UCSD-AML1 (cell line): ENCODE data around the gene BBIP1.
A peak's percentile ranks its signal among the peaks of the same experiment; 100 is the strongest.

Experiments
- DNase-seq: peaks from one replicate; lab custom pipeline; 2025; ENCODE audit not compliant: unreplicated experiment; lab: John Stamatoyannopoulos, UW

The BBIP1 gene

DNA sequence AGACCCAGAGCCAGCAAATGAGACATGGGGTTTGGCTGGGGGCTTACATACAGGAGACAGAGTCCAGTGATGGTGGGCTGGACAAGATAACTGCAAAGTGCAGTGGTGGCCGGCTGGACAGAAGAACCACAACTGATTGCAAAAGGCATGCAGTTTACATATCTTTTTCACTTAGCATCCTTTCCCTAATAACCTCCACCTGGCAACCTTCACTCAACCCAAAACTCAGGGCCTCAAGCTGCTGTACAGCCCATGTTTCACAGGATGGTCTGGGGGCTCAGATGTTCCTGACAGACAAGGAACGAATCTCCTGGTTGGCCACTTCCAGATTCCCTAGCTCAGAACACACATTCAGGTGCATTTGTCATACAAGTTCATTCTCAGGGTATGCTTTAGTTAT is 55.0 kb downstream of the BBIP1 start:
- DNase-seq: no peak

DNA sequence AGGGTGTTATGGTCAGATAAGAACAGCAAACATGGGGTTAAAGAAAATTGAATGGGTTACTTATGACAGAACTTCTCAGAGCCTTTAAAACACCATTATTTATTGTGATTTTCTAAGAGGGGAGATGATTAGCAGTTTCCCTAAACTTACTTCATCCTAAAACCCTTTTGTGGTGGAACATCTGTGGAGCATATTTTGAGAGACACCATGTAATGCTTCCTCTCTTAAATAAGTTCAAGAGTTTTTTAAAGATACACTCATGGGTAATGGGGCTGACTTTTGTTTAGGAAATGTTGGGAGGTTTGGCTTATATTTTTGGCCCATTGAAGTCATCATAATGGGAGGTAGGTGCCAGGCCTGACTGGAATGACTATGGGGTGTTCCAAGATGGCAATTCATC is 55.6 kb downstream of the BBIP1 start:
- DNase-seq: no peak

DNA sequence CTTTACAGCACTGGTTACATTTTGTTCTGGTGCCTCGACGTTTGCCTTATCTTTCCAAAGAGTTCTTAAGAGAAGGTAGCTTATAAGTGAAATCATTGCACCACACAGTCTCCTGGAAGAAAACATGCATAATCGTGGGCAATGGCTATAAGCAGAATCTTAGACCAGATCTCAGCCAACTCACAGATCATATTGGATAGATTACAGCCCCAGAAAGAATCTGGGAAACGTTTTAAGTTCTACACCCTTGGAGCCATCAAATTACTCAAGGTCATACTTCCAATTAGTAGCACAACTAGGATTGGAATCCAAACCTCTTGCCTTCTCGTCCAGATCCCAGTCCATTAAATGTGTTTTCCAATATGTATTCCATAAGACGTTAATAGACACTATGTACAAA is 56.0 kb downstream of the BBIP1 start:
- no peak for DNase-seq

DNA sequence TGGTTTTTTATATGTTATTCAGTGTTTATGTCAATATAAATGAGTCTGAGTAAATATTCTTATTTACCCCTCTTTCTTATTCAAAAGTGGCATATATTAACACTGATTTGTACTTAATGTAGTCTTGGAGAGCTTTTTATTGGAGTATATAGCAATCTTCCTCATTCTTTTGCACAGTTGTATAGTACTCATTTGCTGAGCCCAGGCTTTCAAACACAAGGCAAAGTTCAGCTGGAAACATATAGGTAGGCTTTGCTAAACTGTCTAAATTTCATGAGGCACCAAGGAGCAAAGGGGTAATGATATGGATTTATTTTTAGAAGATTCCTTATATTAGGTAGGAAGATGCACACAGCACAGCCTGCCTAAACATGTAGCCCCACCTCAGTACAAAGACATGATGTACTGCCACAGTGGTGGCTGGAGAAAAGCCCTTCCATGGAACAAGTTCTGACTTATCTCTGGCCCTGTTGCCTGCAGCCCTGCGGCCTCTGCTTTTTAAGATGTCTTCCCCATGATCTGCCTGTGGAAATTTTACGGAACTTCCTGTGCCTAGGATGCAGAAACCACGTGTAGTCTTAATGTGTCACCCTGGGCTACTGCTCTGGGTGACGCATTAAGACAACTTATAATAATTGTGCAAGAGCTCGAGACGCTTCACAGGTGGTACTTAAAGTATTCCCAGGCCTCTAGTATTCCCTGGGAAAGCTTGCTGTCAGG is 56.9 kb downstream of the BBIP1 start:
- DNase-seq: no peak

DNA sequence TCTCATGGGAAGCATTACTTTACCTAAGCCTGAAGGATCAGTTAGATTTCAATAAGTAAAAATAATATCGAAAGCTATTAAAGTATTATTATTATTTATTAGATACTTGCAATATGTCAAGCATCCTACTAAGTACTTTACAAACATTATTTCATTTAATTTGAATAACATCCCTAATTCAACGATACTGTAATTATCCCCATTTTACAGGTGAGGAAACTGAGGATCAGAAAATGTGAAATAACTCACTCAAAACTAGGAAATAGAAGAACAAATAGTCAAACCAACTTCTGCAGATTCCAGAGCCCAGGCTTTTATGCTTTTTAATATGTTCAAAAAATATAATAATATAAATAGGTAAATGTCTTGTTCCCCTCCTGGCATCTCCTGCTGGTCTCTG is 57.5 kb downstream of the BBIP1 start:
- DNase-seq: no peak

DNA sequence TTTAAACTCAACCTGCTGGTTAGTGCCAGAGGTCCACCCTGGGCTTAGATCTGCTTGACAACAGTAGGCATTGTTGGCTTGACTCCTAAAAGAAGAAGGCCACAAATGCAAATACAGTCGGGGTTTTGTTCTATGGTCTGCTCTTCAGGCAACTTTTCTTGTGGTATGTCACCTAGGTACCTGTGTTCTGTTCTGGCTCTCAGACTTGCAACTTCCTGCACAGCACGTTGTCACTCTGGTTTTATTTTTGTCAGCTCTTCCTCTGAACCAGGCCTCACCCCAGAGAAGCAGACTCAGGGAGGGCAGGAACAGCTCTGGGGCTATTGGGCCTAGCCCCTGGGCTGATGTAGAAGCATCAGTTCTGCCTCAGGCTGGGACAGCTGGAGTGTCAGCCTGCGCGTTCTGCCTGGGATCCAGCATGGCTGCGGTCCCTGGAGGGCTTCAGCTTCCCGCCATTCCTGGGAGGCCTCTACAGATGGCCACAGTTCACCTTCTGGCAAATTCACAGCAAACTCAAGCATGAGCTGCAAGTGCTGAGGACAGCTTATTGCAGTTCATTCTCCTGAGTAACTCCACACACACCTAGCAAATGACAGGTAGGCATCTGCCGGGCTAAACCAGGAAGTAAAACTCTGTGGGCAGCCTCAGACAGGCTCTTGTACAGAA is 58.3 kb downstream of the BBIP1 start:
- no peak for DNase-seq

- no peak for DNase-seq
Measured at GRCh38 chr10:110859973-110860376, 59.0 kb downstream of the BBIP1 start.

GRCh38 chr10:110859206-110859972 is 59.6 kb downstream of the BBIP1 start:
- DNase-seq: no peak

- no peak for DNase-seq
Measured at GRCh38 chr10:110858297-110858934, 60.6 kb downstream of the BBIP1 start.

DNA sequence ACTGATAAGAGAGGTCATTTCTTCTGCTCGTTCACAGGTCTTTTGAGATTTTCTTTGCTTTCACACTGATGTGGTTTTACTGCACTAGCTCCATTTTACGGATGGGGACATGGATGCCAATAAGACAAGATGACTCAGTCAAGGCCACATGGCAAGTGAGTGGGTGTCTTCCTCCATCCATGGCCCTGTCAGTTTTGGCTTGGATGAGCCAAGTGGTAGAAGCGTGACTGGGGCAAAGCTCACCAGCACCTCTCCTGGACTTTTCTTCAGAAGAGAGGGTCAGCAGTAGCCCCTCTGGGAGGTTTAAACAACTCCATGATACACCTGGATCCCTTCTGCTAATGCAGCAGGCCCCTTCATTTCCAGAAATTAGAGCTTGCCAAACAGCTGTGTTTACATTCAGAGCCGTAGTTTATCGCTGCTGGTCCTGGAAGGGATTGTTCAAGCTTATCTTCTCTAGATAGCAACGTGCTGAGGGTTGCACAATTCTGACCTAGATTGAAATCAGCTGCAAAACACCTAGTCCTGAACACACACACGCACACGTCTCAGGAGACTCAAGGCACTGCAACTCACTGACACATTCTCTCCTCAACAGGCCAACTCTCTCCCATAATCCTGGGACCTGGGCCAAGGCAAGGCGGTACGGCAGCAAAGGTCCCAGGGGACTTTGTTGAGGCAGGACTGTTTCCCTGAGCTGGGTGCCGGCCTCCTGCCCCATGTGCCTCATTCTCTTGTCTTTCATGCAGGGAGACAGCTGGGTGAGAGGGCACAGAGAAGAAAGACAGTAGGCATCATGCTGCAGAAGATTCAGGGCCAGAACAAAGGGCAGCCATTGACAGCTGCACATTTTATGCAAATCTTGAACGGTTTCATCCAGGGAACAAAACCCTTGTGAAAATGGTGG is 61.5 kb downstream of the BBIP1 start:
- no peak for DNase-seq

GRCh38 chr10:110853921-110854605 is 64.9 kb downstream of the BBIP1 start:
- DNase-seq: no peak

DNA sequence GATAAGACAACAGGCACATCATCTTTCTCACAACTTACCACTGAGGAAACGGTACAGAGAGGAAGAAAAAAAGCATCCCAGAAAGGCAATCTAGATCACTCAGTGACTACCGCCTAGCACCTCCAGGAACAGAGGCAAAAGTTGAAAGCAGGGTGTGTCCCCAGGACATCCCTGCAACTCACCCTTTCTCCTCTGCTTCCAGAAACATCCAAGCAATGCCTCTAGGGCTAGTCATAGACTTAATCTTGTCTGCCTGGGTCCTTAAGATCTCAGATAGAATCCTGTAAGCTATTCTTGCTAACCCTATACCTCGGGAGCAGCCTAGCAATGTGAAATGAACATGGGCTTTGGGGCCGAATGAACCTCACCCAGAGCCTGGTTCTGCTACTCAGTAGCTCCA is 66.0 kb downstream of the BBIP1 start:
- DNase-seq: no peak

GRCh38 chr10:110852255-110852896 is 66.6 kb downstream of the BBIP1 start:
- no peak for DNase-seq

- peak; percentile 46 for DNase-seq
Measured at GRCh38 chr10:110851020-110851612, 67.9 kb downstream of the BBIP1 start.

- DNase-seq: no peak
Measured at GRCh38 chr10:110850099-110850498, 68.9 kb downstream of the BBIP1 start.
